Measurements from ENCODE around the gene TJP2.

The TJP2 gene

DNA sequence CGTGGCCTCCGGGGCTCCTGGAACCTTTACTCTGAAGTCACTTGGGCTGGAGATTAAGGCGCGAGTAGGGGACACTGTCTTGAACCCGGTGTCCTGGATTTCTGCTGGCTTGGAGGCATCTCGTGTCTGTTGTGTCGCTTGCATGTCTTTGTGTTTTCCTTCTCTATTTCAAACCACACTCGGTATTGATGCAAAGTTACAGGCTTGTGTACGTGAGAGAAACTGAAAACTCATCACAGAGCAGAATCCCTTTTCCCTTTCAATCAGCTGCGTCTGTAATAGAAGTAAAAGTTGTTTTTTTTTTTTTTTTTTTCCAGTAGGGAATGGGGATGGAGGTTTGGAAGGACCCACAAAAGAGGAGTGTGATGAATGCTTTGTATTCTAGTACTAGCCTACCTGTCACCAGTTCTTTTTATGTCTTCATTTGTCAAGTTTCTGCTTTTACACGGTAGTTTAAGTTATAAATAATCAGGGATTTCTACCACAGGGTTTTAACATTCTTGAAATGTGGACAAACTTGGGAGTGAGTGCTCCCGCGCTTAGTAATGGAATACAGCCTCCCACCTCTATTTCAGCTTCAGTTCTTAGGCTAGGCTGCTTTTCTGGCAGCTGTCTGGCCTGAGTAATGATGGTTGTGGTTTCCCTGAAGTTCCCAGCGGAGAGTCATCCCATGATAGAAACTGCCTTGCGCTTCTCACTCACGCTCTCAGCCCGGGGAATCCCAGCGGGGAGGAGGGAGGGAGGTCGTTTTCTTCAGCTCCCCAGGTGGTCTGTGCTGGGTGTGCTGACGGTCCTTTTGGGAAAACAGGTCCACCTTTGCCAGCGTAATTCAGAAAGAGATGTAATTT, 763 bp downstream of the TJP2 start:
- TF ChIP-seq, protein P1, sequence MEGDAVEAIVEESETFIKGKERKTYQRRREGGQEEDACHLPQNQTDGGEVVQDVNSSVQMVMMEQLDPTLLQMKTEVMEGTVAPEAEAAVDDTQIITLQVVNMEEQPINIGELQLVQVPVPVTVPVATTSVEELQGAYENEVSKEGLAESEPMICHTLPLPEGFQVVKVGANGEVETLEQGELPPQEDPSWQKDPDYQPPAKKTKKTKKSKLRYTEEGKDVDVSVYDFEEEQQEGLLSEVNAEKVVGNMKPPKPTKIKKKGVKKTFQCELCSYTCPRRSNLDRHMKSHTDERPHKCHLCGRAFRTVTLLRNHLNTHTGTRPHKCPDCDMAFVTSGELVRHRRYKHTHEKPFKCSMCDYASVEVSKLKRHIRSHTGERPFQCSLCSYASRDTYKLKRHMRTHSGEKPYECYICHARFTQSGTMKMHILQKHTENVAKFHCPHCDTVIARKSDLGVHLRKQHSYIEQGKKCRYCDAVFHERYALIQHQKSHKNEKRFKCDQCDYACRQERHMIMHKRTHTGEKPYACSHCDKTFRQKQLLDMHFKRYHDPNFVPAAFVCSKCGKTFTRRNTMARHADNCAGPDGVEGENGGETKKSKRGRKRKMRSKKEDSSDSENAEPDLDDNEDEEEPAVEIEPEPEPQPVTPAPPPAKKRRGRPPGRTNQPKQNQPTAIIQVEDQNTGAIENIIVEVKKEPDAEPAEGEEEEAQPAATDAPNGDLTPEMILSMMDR (conservative IDR thresholded peaks at IDR 0.05) = no peak
- no peak for TF ChIP-seq ZFX (IDR thresholded peaks at IDR 0.05)
- H3K27ac ChIP-seq = no peak overlapping the region

DNA sequence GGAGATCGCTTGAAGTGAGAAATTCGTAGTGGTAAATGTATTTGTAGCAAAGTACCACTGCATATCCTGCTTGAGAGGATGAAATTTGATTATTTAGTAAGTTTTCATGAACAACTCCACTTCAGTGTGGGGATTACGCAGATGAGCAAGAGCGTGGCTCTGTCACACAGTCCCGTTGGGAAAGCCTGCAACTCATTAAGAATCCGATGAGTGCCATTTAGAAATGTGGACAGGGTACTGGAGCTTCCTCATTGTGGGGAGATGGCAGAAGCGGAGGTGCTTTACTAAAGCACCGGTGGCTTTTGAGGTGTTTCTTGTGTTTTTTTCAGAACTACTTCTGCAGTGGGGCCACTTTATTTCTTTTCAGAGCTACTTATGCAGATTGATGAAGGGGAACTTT, 1.4 kb downstream of the TJP2 start:
- H3K27ac ChIP-seq = no peak overlapping the region
- TF ChIP-seq ZFX (IDR thresholded peaks at IDR 0.05) = no peak

DNA sequence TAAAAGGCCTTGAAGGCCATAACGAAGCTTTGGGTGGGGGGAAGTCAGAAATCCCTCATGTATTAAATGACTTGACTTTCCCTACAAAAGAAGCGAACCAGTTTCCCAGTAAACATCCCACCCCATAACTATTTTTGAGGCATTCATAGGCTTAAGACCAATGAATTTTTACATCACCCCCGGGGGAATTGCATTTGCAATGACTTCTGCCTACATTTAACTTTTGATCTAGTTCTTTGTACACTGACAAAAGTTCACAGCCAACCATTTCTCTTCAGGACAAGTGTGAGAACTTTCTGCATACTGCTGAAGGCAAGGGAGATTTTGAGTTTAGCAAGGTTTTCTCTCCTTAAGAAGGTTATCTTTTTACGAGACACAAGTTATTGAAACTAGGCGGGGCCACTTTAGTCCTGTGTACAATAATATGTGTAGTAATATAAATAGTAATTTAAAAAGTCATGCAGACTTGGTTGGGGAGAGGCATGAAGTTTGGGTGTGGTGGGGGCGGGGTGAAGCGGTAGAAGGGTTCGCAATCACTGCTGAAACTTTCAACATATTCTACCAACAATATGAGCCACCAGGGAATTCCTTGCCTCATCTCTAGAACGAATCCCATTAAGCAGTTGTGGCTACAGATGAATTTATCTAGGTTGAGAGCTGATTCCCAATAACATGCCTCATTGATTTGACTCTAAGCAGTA, 2.5 kb downstream of the TJP2 start:
- H3K27ac ChIP-seq = no peak overlapping the region
- no peak for TF ChIP-seq ZFX (IDR thresholded peaks at IDR 0.05)
- TF ChIP-seq, protein P1 (conservative IDR thresholded peaks at IDR 0.05) = no peak

DNA sequence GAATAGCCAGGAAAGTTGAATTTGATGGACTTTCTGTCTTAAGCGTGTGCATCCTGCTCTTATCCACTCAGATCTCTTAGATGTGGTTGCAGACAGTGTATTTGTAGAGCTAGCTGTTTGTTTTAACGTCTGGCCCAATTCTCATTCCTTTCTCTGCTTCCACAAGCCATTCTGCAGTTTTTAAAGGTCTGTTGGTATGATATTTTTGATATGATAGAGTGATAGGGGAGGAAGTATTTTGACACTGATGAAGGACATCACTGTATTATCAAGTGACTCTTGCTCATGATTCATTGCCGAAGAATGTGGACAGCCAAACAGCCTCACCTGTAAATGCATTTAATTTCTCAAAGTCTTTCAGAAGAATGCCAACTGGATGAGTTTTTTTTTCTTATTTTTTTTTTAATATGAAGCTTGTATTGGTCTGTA, 4.5 kb downstream of the TJP2 start:
- TF ChIP-seq, protein P1 (conservative IDR thresholded peaks at IDR 0.05) = no peak
- TF ChIP-seq ZFX (IDR thresholded peaks at IDR 0.05) = no peak

DNA sequence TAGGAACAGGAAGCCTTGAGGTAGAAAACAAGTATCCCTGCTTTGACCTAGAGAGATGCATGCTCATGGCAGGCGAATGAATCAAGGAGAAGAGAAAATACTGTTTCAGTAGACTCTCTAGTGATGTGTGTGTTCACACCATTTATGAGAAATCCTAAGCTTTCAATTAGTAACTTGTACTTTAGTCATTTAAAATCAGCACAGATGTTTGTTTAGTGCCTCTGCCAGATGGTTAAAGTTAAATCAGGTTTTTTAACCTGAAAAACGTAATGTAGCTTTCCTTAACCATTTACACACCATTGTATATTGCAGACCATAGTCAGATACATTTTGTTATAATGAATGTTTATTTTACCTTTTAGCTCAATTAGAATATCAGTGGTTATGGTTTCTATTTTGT, 5.0 kb downstream of the TJP2 start:
- H3K27ac ChIP-seq = no peak overlapping the region
- TF ChIP-seq, protein P1 (conservative IDR thresholded peaks at IDR 0.05) = no peak
- no peak for TF ChIP-seq ZFX (IDR thresholded peaks at IDR 0.05)

More for the DNA sequence above, 4.5 kb downstream of the TJP2 start:
- no peak overlapping the region for H3K27ac ChIP-seq

DNA sequence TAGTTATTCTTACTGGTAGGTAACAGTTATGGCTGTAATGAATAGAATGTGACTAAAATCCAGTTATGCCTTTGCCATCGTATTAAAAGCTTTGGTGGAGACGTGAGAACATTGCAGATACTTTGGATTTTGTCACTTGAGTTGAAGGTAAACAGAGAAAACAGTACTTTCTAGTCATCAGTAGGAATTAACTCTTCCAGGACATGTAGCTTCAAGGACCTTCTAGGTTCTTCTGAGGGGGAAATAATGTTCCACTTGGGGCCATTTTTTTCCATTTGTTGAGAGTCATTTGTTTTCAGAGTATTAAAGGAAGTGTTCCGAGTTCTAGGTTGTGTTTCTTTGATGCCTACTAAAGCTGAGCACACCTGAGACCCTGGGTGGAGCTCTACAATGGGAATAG, 6.1 kb downstream of the TJP2 start:
- H3K27ac ChIP-seq = no peak overlapping the region
- TF ChIP-seq ZFX (IDR thresholded peaks at IDR 0.05) = no peak
- TF ChIP-seq, protein P1 (conservative IDR thresholded peaks at IDR 0.05) = no peak

DNA sequence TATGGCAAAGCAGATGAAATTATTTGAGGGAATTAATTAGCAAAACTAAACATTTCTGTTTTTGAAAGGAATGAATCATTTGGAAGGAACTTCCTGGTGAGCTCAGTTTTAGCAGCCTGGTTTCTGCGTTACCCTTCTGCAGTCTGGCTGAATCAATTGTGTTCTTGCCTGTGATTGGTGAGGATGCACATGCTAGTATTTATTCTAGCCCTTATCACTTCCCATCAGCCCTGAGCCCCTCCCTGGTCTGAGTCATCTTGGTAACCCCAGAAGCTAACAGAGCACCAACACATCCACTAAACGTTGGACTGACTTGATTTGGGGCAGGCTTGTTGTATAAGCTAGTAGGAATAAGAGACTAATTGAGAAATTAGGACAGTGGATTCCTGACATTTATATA, 6.6 kb downstream of the TJP2 start:
- TF ChIP-seq, protein P1 (conservative IDR thresholded peaks at IDR 0.05) = no peak
- no peak for TF ChIP-seq ZFX (IDR thresholded peaks at IDR 0.05)
- H3K27ac ChIP-seq = no peak overlapping the region
